ENCODE data around the gene TOX2.

Gene TOX2

GRCh38 chr20:43916073-43916880 lies 1.6 kb downstream of the TOX2 start:
- no peak for DNase-seq

DNA sequence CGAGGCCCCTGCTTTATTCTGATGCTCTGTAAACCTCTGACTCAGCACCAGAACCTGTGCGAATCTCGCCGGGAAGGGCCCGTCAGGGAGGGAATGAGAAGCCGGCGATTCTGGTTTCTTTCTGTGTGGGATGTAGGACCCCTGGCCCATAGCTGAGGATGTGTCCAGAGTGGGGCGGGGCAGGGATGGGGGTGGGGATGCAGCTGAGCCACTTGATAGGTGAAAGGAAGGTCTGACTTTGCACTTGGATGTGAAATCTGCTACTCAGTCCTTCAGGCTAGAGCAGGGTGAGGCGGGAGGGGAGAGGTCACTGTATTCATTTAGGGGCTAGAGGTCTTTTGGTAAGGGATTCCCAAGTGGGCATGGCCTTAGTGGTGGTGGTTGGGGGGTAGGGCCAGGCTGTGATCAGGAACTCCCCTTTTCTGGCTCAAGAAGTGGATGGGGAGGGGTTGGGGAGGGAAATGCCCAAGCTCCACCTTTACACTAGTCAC lies 2.3 kb downstream of the TOX2 start:
- DNase-seq = no peak

DNA sequence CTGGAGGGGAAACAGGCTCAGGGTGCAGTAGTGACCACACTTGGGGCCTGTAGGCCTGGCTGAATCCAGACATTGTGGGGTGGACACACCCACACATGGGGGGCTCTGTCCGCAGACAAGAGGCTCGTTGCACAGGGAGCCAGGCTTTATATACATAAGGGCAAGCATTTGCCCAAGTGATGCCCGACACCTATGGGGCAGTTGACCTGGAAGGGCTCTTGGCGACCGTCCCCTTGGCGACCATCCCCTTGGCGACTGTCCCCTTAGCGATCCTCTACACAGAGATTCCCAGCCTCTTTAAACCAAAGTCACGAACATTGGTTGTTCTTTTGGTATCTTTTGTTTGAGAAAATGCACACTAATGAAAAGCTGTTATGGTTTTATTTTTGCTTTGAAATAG lies 2.7 kb downstream of the TOX2 start:
- DNase-seq = no peak

DNA sequence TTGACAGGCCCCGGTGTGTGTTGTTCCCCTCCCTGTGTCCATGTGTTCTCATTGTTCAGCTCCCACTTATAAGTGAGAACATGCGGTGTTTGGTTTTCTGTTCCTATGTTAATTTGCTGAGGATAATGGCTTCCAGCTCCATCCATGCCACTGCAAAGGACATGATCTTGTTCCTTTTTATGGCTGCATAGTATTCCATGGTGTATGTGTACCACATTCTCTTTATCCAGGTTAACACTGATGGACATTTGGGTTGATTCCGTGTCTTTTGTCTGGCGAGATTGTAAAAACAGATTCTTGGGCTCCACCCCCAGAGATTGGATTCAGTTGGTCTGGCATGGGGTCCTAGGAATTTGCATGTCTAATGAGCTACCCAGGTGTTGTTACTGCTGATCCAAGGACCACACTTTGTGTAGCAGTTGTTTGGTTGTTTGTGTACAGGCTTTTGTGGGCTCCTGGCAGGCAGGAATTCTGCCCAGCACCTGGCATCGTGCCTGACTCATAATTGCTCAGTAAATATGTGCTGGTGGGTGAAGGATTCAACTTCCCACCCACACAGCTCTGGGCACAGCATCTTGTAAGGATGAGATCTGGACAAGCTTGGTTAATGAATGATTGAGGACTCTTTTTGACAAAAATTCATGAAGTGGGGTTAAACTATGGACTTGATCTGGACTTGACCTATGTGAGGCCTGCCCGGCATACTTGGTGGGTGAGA lies 5.2 kb downstream of the TOX2 start:
- no peak for DNase-seq

- no peak for DNase-seq
These were observed 6.1 kb downstream of the TOX2 start for GRCh38 chr20:43920797-43921196.

DNA sequence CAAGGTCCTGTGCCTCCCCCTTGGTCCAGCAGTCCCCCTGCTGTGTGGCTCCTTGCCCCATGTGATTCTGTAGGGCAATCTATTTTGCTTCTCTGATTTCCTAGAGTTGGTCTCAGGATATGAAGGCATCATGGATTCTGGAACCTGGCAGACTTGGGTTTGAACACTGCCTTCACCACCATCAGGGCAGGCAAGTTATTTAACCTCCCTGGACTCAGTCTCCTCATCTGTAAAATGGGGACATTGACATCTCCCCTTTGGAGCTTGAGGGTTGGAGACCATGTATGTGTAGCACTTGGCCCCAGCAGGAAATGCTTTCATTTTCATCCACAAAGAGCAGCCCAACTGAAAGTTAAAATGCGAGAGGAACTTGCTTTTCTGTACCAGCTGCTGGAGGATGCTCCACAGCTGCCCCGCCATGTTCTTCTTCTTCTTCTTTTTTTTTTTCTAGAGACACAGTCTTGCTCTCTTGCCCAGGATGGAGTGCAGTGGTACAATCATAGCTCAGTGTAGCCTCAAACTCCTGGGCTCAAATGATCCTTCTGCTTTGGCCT lies 6.7 kb downstream of the TOX2 start:
- DNase-seq = no peak

- DNase-seq = no peak
These were observed 8.0 kb downstream of the TOX2 start for GRCh38 chr20:43922614-43923013.

GRCh38 chr20:43923322-43923721 lies 8.7 kb downstream of the TOX2 start:
- no peak for DNase-seq

DNA sequence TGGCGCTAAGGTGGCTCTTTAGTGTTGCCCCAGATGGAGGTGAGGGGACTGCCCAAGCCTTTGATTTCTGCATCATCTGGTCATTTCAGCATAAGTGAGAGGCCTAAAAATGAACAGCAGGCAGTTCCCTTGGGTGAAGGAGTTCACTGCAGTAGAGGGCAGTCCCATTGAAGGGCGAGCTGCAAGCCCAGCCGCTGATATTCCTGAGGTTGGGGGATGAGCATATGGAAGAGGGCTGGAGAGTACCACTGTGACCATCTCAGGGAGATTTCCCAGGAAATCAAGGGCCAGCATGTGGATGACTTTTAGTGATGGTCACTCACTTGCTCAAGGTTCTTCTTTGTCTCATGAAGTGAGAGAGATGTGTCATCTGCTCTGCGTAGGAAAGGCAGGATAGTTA lies 9.3 kb downstream of the TOX2 start:
- DNase-seq = no peak

DNA sequence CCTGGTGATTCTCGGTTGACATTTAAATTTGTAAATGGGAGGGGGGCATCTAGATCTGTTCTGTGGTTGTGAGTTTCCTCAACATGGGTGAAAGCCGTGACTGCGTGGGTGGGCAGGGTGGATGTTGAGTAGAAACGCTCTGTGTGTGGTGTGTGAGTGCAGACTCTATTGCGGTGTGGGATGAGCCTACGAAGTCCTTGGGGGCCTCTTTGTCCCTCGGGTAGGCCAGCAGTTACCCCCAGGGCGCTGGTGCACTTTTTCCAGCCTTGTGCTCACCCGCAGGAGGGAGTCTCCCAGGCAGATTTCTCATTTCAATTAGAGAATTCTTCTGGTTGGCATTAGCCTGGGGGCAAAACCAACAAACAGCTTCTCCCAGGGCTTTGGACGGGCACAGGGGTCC lies 10.6 kb downstream of the TOX2 start:
- DNase-seq = no peak

GRCh38 chr20:43925801-43926200 lies 11.1 kb downstream of the TOX2 start:
- DNase-seq = no peak

DNA sequence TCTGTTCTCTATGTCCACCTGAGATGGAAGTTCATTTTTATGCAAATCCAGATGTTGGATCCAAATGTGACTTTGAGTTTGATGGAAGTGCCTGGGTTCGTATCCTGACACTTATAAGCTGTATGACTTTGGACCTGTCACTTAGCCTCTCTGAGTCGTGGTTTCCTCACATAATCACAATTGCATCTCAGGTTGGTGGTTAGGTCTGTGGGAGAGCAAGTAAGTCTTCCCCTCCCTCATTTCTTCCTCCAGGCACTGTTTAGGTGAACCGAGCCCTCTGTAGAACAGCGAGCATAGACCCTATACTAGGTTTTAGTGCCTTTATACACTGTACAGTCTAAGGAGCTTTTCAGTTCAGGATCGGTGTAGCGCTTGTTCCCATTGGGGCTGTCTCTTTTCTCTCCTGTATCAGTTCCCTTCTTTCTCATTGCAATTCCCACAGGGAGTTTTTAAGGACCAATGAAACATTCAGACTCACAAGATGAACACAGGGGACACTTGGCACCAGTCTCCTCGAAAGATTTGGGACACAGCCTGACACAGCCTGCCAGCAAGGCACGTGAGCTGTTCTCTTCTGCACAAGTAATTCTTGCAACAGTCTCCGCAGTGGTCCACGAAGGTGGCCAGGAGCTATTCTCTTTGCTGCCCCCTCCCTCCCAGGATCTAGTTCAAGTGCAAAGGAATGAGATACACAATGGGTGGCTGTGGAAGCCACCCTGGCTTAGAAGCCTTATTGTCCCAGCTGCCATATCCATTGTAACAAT lies 11.8 kb downstream of the TOX2 start:
- no peak for DNase-seq

DNA sequence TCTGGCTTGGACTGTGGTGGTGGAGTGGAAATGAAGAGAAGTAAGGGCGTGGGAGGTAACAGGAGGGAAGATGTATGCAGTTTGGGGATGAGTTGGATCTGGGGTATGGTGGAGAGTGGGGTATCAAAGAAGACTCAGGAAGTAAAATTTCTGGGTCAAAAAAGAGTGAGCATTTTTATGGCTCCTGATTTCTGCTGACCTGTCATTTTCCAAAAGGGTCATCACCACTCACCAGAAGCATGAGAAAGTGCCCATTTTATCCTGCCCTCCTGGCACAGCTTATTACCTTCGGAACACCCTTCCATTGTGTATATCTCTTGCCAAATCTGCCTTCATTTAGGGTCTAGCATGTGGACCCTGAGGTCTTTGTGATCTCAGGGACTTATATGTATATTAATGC lies 17.3 kb downstream of the TOX2 start:
- no peak for DNase-seq

GRCh38 chr20:43934833-43935232 lies 20.2 kb downstream of the TOX2 start:
- no peak for DNase-seq

DNA sequence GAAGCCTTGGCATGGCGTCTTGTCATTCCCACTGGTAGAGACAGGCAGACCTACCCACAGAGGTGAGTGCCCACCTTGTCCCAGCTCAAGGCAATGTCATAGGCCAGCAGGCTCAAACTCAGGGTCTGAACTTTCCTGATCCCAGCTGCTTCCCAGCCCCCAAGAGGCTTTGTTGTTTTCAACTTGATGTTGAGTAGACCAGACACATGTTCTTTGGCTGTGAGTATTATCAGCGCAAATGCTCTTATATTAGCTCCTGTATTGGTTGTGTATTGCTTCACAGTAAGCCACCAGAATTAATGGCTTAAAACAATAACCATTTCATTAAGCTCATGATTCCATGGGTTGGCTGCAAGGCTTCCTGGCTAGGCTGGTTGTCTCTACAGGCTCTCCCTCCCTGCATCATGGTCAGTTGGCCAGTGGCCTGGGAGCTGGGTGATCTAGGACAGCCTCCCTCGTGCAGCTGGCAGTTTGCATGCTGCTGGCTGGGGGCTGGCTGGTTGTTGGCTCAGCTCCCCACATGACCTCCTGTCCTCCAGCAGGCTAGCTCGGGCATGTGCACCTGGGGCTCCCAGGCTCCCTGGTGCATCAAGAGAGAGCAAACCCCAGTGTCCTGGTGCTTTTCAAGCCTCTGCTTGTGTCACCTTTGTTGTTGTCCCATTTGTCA lies 21.6 kb downstream of the TOX2 start:
- DNase-seq = no peak

DNA sequence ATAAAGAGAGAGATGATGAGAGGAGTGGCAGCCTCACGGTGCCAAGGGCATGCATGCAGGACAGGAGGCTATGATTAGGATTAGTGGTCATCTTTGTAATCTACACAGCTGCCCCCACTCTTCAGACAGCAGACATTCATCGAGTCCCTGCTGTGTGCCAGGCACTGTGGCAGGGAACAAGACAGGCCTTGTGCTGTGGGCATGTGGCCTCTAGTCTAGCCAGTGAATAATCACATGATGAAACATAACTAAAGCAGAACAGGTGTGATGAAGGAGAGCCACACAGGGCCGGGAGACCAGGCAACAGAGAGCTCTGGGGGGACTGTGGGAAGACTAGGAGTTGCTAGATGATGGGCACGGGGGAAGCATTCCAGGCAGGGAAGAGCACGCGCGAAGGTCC lies 22.2 kb downstream of the TOX2 start:
- DNase-seq = no peak

DNA sequence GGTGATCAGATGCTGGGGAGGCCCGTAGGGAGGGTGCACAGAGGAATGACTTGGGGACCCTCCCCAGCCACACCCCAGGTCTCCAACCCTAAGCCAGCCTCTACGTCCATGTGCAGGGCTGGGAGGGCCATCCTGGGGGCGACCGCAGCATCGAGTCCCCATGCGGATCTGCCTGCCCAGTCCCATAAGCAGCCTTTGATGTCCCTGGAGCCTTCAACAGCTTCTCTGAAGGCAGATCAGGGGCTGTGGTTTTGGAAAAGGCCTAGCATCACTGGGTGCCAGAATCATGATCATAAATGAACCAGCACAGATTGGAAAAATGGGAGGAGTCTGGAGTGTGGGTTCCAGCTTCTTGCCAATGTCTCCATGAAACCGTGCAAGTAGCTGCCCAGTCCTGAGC lies 22.9 kb downstream of the TOX2 start:
- DNase-seq = no peak

GRCh38 chr20:43938017-43938655 lies 23.5 kb downstream of the TOX2 start:
- no peak for DNase-seq

- no peak for DNase-seq
These were observed 24.5 kb downstream of the TOX2 start for GRCh38 chr20:43938932-43939761.

DNA sequence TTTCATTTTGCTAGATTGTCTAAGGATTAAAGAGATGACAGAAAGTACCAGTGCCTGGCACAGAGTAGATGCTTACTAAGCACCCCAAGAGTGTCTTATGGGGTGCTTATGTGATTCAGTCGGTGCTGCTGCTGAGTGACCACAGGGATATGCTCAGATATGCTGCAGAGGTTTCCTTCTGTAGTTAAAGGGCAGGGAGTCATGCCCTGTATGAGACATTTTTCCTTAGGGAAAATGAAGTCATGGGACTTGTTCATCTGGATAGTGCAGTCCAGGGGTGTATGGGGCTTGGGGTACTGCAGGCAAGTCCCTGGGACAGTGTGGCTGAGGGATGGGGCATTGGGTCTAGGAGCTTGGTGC lies 25.1 kb downstream of the TOX2 start:
- DNase-seq = no peak

- DNase-seq = no peak
These were observed 26.0 kb downstream of the TOX2 start for GRCh38 chr20:43940518-43941225.

All from NCI-H2081 treated with DMSO at 0.1 percent for 48 hours (cell line).